ENCODE results near the gene CASTOR1. TPM values are rescaled to one million over a fixed set of nuclear protein-coding genes. Genes with fewer than 3 reads are reported as not detected.

The CASTOR1 gene
- total RNA-seq, 1 experiment from 2014 or later = 10.6 TPM

- Histone ChIP-seq H3K4me3 (no peak overlapping the region), H3K9me2 (ENCODE audit: insufficient read depth) (no peaks in the 10 kb centered on the region), H3K27ac (no peak overlapping the region), H3K9me3 (ENCODE audit: insufficient read depth, low read depth) (no peaks in the 10 kb centered on the region), H2AFZ (no peak overlapping the region), H3K4me1 (replicated peaks; ENCODE audit: insufficient read depth) (peaks cover 19% of the 10 kb centered on the region), H4K20me1 (ENCODE audit: insufficient read depth) (no peaks in the 10 kb centered on the region), H3K79me2 (ENCODE audit: low read depth) (no peaks in the 10 kb centered on the region), H3K27me3 (ENCODE audit: insufficient read depth, low read depth) (no peaks in the 10 kb centered on the region), H3K36me3 (ENCODE audit: low read depth) (no peaks in the 10 kb centered on the region), H3K4me2 (no peak overlapping the region), H3F3A (ENCODE audit: insufficient read depth, low read depth) (peaks cover 28% of the 10 kb centered on the region)
- intact Hi-C loops (cut with micrococcal nuclease; ENCODE audit: unreplicated experiment) = no loop called here
- CTCF ChIA-PET = interaction anchor here (0.6 to 1.3 kb wide), 5 partner anchors 8 to 307 kb away, joined by 3 to 8 read pairs (median 3); no protein-coding TSS in a partner anchor
- no TSS peak for BruUV-seq (replicated peaks)
- DNase-seq = no peak
- POLR2A ChIA-PET (ENCODE audit: unreplicated experiment) = no interaction called here
- TF ChIP-seq EZH2 (IDR thresholded peaks at IDR 0.05; ENCODE audit: low read depth) (no peak), CTCF (conservative IDR thresholded peaks at IDR 0.05) (no peak)
These were observed 3.5 kb downstream of the CASTOR1 start for GRCh38 chr22:30285846-30286200.

- Histone ChIP-seq H3K9me3 (ENCODE audit: insufficient read depth, low read depth) (no peaks in the 10 kb centered on the region), H3K4me1 (replicated peaks; ENCODE audit: insufficient read depth) (peaks cover 14% of the 10 kb centered on the region), H4K20me1 (ENCODE audit: insufficient read depth) (no peaks in the 10 kb centered on the region), H2AFZ (no peak overlapping the region), H3K79me2 (ENCODE audit: low read depth) (no peaks in the 10 kb centered on the region), H3K27me3 (ENCODE audit: insufficient read depth, low read depth) (no peaks in the 10 kb centered on the region), H3F3A (ENCODE audit: insufficient read depth, low read depth) (peaks cover 28% of the 10 kb centered on the region), H3K9me2 (ENCODE audit: insufficient read depth) (no peaks in the 10 kb centered on the region), H3K4me2 (no peak overlapping the region), H3K27ac (no peak overlapping the region), H3K36me3 (ENCODE audit: low read depth) (no peaks in the 10 kb centered on the region), H3K4me3 (no peak overlapping the region)
- BruUV-seq (replicated peaks) = no TSS peak
- DNase-seq = no peak
- ChIA-PET CTCF (interaction anchor here (0.6 to 1.3 kb wide), 3 partner anchors 8 to 30 kb away, joined by 3 to 4 read pairs (median 3); no protein-coding TSS in a partner anchor), POLR2A (ENCODE audit: unreplicated experiment) (no interaction called here)
- no peak for TF ChIP-seq CTCF (conservative IDR thresholded peaks at IDR 0.05)
- no peak for TF ChIP-seq EZH2 (IDR thresholded peaks at IDR 0.05; ENCODE audit: low read depth)
- intact Hi-C loops (cut with micrococcal nuclease; ENCODE audit: unreplicated experiment) = no loop called here
These were observed 4.0 kb downstream of the CASTOR1 start for GRCh38 chr22:30285176-30285845.

- TF ChIP-seq EZH2 (IDR thresholded peaks at IDR 0.05; ENCODE audit: low read depth) = no peak
- Histone ChIP-seq H3K4me2 (no peak overlapping the region), H2AFZ (no peak overlapping the region), H3K9me2 (ENCODE audit: insufficient read depth) (no peaks in the 10 kb centered on the region), H3F3A (ENCODE audit: insufficient read depth, low read depth) (peaks cover 21% of the 10 kb centered on the region), H3K79me2 (ENCODE audit: low read depth) (no peaks in the 10 kb centered on the region), H3K4me3 (no peak overlapping the region), H3K27me3 (ENCODE audit: insufficient read depth, low read depth) (no peaks in the 10 kb centered on the region), H3K36me3 (ENCODE audit: low read depth) (no peaks in the 10 kb centered on the region), H3K27ac (no peak overlapping the region), H4K20me1 (ENCODE audit: insufficient read depth) (no peaks in the 10 kb centered on the region), H3K9me3 (ENCODE audit: insufficient read depth, low read depth) (no peaks in the 10 kb centered on the region), H3K4me1 (replicated peaks; ENCODE audit: insufficient read depth) (peaks cover 7% of the 10 kb centered on the region)
- BruUV-seq (replicated peaks) = no TSS peak
- POLR2A ChIA-PET (ENCODE audit: unreplicated experiment) = no interaction called here
- intact Hi-C loops (cut with micrococcal nuclease; ENCODE audit: unreplicated experiment) = no loop called here
- DNase-seq = no peak
- CTCF ChIA-PET = no interaction called here
These were observed 4.6 kb downstream of the CASTOR1 start for GRCh38 chr22:30284666-30285065.

GRCh38 chr22:30284172-30284571 is 5.1 kb downstream of the CASTOR1 start:
- Histone ChIP-seq H2AFZ (no peak overlapping the region), H3K79me2 (ENCODE audit: low read depth) (no peaks in the 10 kb centered on the region), H3K27me3 (ENCODE audit: insufficient read depth, low read depth) (no peaks in the 10 kb centered on the region), H3K4me1 (replicated peaks; ENCODE audit: insufficient read depth) (peaks cover 7% of the 10 kb centered on the region), H3K9me3 (ENCODE audit: insufficient read depth, low read depth) (no peaks in the 10 kb centered on the region), H3K27ac (no peak overlapping the region), H3K4me2 (no peak overlapping the region), H4K20me1 (ENCODE audit: insufficient read depth) (no peaks in the 10 kb centered on the region), H3K36me3 (ENCODE audit: low read depth) (no peaks in the 10 kb centered on the region), H3F3A (ENCODE audit: insufficient read depth, low read depth) (peaks cover 21% of the 10 kb centered on the region), H3K9me2 (ENCODE audit: insufficient read depth) (no peaks in the 10 kb centered on the region), H3K4me3 (no peak overlapping the region)
- no peak for DNase-seq
- TF ChIP-seq EZH2 (IDR thresholded peaks at IDR 0.05; ENCODE audit: low read depth) (no peak), CTCF (conservative IDR thresholded peaks at IDR 0.05) (no peak)
- ChIA-PET CTCF (interaction anchor here (0.6 kb wide), 1 partner anchor 218 kb away, joined by 5 read pairs; no protein-coding TSS in a partner anchor), POLR2A (ENCODE audit: unreplicated experiment) (no interaction called here)
- intact Hi-C loops (cut with micrococcal nuclease; ENCODE audit: unreplicated experiment) = no loop called here
- no TSS peak for BruUV-seq (replicated peaks)

Measured in PC-9 (cell line).